Neural progenitor cell (in vitro differentiated cells): Measurements from ENCODE around the gene CNOT3. TPM values are rescaled to one million over a fixed set of nuclear protein-coding genes. Genes with fewer than 3 reads are reported as not detected.

ENCODE experiments used
- DNase-seq: peaks from one replicate; pipeline ENCODE4 v3.0.0-alpha.2; 2016; ENCODE audit warnings: low spot score
- H2AFZ ChIP-seq: fragments of 200-600 bp; sonication (generic); replicated peaks from 2 replicates; pipeline ENCODE4 v1.6.1; 2016; ENCODE audit warnings: antibody characterized with exemption
- H3F3A ChIP-seq: fragments of 200-600 bp; sonication (generic); 2 replicates; pipeline ENCODE4 v1.6.1; 2016; ENCODE audit warnings: antibody characterized with exemption, low read depth
- H3K27ac ChIP-seq: fragments of 200-600 bp; sonication (generic); 2 replicates; pipeline ENCODE4 v1.5.1; 2016; ENCODE audit warnings: mild to moderate bottlenecking
- H3K27me3 ChIP-seq: fragments of 200-600 bp; sonication (generic); 2 replicates; pipeline ENCODE4 v1.6.1; 2016; ENCODE audit warnings: mild to moderate bottlenecking, moderate library complexity
- H3K36me3 ChIP-seq: fragments of 200-600 bp; sonication (generic); 2 replicates; pipeline ENCODE4 v1.5.1; 2016
- H3K4me1 ChIP-seq: fragments of 200-600 bp; sonication (generic); 2 replicates; pipeline ENCODE4 v1.6.1; 2016; ENCODE audit warnings: mixed run types
- H3K4me2 ChIP-seq: fragments of 200-600 bp; sonication (generic); 2 replicates; pipeline ENCODE4 v1.6.1; 2016
- H3K4me3 ChIP-seq: fragments of 200-600 bp; sonication (generic); 2 replicates; pipeline ENCODE4 v1.5.1; 2016
- H3K79me2 ChIP-seq: fragments of 200-600 bp; sonication (generic); 2 replicates; pipeline ENCODE4 v1.6.1; 2016; ENCODE audit warnings: low read depth
- H3K9ac ChIP-seq: fragments of 200-600 bp; sonication (generic); 2 replicates; pipeline ENCODE4 v1.6.1; 2016
- H3K9me3 ChIP-seq: fragments of 200-600 bp; sonication (generic); 2 replicates; pipeline ENCODE4 v1.5.1; 2016; ENCODE audit warnings: low read depth
- H4K20me1 ChIP-seq: fragments of 200-600 bp; sonication (generic); 2 replicates; pipeline ENCODE4 v1.6.1; 2016; ENCODE audit warnings: low read depth
- H3K27ac Mint-ChIP-seq: 3 replicates; pipeline ENCODE4 v1.8.0; 2021; ENCODE audit warnings: mixed read lengths
- H3K27me3 Mint-ChIP-seq: 2 replicates; pipeline ENCODE4 v1.8.0; 2022; ENCODE audit warnings: low read depth, mild to moderate bottlenecking, inconsistent platforms, moderate library complexity, mixed read lengths; ENCODE audit not compliant: insufficient read depth
- H3K36me3 Mint-ChIP-seq: 3 replicates; pipeline ENCODE4 v1.8.0; 2021; ENCODE audit warnings: mixed read lengths
- H3K4me1 Mint-ChIP-seq: 3 replicates; pipeline ENCODE4 v1.8.0; 2021; ENCODE audit warnings: mixed read lengths
- H3K4me3 Mint-ChIP-seq: 3 replicates; pipeline ENCODE4 v1.8.0; 2021; ENCODE audit warnings: mild to moderate bottlenecking, moderate library complexity, mixed read lengths
- H3K9me3 Mint-ChIP-seq: 3 replicates; pipeline ENCODE4 v1.8.0; 2020; ENCODE audit warnings: mixed read lengths
- EZH2 ChIP-seq: fragments of 200-600 bp; sonication (generic); IDR thresholded peaks from 2 replicates; pipeline ENCODE4 v1.6.1; 2017; ENCODE audit warnings: antibody characterized with exemption, mild to moderate bottlenecking, moderate library complexity
- EZH2phosphoT487 ChIP-seq: fragments of 200-600 bp; sonication (generic); IDR thresholded peaks from 2 replicates; pipeline ENCODE4 v1.6.1; 2017; ENCODE audit warnings: antibody characterized with exemption
- total RNA-seq: library from RNA; depleted of rRNA; stranded (reverse); fragments of >200 nt; gene quantifications from 2 replicates; pipeline ENCODE4 v1.2.3, GENCODE V29; 2015; ENCODE audit warnings: low replicate concordance
- TF ChIP-seq, protein P1 (sequence below): fragments of 200-600 bp; sonication (generic); IDR thresholded peaks from 2 replicates; pipeline ENCODE4 v1.5.1; 2017; ENCODE audit warnings: antibody characterized with exemption, mild to moderate bottlenecking

CNOT3 gene
- total RNA-seq, 1 donor from 2014 or later, result 29.4 TPM

DNA sequence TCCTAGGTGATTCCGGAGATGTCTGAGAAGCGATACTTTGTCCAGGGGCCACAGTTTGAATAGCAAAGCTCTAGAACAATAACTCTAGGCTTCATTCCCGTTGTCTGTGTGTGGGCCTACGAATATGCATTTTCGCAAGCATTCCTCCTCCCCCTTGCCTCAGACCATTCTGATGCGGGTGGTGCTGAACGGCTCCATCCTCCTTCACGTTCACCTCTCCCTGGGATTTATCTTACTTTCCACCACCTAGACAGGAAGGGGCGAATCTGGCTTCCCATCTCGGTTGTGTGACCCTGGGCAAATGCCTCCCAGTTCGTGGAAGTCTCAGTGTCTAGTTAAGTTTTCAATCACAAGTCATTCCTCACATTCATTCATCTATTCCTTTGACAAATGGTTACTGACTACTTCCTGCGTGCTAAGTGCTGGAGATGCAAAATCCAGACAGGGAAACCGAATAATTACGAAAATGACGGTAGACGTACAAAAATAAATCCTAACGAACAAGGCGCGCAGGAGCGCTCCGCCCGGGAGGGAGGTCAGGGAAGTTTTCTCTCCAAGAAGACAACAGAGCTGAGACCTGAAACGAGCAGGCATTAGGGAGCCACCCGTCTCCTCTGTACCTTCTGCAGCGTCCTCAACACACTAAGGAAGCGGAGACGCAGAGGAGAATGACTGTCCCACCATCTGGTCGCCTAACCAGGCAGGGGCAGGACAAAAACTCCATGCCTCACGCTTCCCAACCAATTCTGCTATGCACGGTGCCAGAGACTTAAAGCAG is 1.3 kb upstream of the CNOT3 start:
- Mint-ChIP-seq H3K4me3 (peak overlapping the region; percentile 96), H3K4me1 (peaks cover 36% of the 10 kb centered on the region), H3K27me3 (peaks cover 13% of the 10 kb centered on the region), H3K27ac (peak overlapping the region; percentile 80), H3K9me3 (no peaks in the 10 kb centered on the region), H3K36me3 (peaks cover 10% of the 10 kb centered on the region)
- Histone ChIP-seq H3F3A (peaks cover 19% of the 10 kb centered on the region), H3K36me3 (no peaks in the 10 kb centered on the region), H3K4me2 (peak overlapping the region; percentile 95), H3K9ac (peak overlapping the region; percentile 49), H3K27ac (no peak overlapping the region), H3K27me3 (peaks cover 4% of the 10 kb centered on the region), H3K4me3 (peak overlapping the region; percentile 62), H3K4me1 (peaks cover 8% of the 10 kb centered on the region), H3K79me2 (peaks cover 36% of the 10 kb centered on the region), H4K20me1 (peaks cover 34% of the 10 kb centered on the region), H3K9me3 (no peaks in the 10 kb centered on the region), H2AFZ (peak overlapping the region; percentile 77)
- peak; percentile 63 for DNase-seq
- TF ChIP-seq, protein P1, sequence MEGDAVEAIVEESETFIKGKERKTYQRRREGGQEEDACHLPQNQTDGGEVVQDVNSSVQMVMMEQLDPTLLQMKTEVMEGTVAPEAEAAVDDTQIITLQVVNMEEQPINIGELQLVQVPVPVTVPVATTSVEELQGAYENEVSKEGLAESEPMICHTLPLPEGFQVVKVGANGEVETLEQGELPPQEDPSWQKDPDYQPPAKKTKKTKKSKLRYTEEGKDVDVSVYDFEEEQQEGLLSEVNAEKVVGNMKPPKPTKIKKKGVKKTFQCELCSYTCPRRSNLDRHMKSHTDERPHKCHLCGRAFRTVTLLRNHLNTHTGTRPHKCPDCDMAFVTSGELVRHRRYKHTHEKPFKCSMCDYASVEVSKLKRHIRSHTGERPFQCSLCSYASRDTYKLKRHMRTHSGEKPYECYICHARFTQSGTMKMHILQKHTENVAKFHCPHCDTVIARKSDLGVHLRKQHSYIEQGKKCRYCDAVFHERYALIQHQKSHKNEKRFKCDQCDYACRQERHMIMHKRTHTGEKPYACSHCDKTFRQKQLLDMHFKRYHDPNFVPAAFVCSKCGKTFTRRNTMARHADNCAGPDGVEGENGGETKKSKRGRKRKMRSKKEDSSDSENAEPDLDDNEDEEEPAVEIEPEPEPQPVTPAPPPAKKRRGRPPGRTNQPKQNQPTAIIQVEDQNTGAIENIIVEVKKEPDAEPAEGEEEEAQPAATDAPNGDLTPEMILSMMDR, result no peak
- TF ChIP-seq EZH2phosphoT487, result no peak
- TF ChIP-seq EZH2, result no peak

DNA sequence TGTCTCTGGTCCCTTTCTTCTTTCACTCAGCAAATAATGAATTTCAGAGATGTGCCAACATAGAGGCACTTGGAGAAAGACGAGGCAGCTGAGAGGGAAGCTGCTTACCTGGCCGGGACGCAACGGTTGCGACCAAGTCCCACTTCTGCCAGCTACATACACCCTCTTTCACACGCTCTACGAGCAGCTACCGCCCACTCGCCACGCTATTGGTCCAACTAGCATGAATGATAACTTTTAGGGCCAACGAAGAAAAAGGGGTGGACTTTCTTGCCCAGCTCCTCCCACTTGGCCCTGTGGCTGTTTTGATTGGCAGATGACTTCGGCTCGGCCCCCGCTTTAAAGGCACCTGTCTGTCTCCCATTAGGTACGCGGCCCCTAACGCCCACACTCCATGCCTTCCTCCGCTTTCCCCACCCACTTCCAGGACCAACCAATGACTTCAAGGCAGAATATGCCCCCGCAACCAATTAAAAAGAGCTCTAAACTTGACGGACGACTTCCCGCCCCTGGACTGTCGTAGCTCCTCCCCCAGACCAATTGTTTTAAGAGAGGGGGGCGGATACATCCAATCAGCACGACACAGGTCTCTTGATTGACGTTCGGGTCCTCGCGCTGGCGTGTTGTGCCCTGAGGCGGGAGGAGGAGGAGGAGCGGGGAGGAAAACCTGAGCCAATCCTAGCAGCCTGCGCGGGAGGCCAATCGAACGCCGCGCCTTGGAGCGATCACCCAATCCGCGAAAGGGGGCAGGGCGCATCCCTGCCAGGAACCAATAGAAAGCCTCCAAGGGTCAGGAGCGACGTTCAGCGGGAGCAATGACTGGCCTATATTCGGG is 481 bp upstream of the CNOT3 start:
- Mint-ChIP-seq H3K27ac (peak overlapping the region; percentile 57), H3K27me3 (peaks cover 13% of the 10 kb centered on the region), H3K4me1 (peaks cover 36% of the 10 kb centered on the region), H3K36me3 (peaks cover 7% of the 10 kb centered on the region), H3K9me3 (no peaks in the 10 kb centered on the region), H3K4me3 (peak overlapping the region; percentile 96)
- Histone ChIP-seq H3K9me3 (no peaks in the 10 kb centered on the region), H3K4me1 (peaks cover 8% of the 10 kb centered on the region), H3F3A (peaks cover 19% of the 10 kb centered on the region), H3K9ac (peak overlapping the region; percentile 100), H4K20me1 (peaks cover 42% of the 10 kb centered on the region), H3K27ac (no peak overlapping the region), H3K4me2 (peak overlapping the region; percentile 95), H3K79me2 (peaks cover 44% of the 10 kb centered on the region), H3K36me3 (no peaks in the 10 kb centered on the region), H2AFZ (peak overlapping the region; percentile 77), H3K27me3 (peaks cover 4% of the 10 kb centered on the region), H3K4me3 (peak overlapping the region; percentile 99)
- TF ChIP-seq EZH2 (no peak), EZH2phosphoT487 (no peak)
- TF ChIP-seq, protein P1, result no peak
- peak; percentile 100 for DNase-seq

DNA sequence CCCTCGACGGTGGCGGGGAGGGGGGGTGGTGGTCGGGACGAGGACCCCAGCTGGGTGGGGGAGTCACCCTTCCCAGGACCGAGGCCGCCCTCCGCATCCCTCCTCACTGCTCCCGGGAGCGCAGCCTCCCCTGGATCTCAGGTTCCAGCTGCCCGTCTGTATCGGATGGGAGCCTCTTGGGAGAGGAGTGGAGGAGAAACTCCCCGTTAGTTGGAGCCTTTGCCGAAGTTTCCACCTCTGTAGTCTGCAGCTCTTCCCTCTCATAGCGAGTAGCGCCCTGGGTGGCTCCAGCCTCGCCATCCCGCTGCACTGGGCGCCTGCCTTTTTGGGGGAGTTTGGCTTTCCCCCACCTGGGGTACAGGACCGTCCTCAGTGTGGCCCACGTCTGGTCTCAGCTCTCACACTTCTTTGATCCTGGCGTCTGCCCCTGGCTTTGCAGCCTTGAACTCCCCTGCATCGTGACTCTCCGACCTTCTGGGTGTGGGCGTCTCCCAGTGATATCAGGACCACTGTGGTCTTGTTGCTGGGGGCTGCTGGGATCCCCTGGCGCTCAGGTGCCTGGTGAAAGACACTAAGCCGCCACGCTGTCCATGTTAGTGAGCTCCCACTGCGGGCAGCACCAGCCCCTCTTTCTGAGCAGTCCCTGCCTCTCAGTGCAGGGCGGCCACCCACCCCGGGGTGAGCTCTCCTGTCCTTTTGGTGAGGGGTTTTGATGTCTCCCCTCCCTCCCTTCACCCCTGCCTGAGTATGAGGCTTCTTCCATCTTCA is 1.1 kb downstream of the CNOT3 start:
- peaks cover 4% of the 10 kb centered on the region for H3K27me3 ChIP-seq
- peak overlapping the region; percentile 100 for H3K9ac ChIP-seq
- Mint-ChIP-seq H3K27ac (peak overlapping the region; percentile 93), H3K27me3 (peaks cover 17% of the 10 kb centered on the region), H3K4me3 (peak overlapping the region; percentile 96), H3K4me1 (peaks cover 36% of the 10 kb centered on the region), H3K36me3 (peaks cover 21% of the 10 kb centered on the region), H3K9me3 (no peaks in the 10 kb centered on the region)
- TF ChIP-seq, protein P1, result no peak
- TF ChIP-seq EZH2phosphoT487 (no peak), EZH2 (no peak)
- H3F3A ChIP-seq, result peaks cover 19% of the 10 kb centered on the region
- no peaks in the 10 kb centered on the region for H3K36me3 ChIP-seq
- no peaks in the 10 kb centered on the region for H3K9me3 ChIP-seq
- DNase-seq, result peak; percentile 28
- H3K27ac ChIP-seq, result no peak overlapping the region
- H2AFZ ChIP-seq, result no peak overlapping the region
- peaks cover 8% of the 10 kb centered on the region for H3K4me1 ChIP-seq
- peaks cover 55% of the 10 kb centered on the region for H3K79me2 ChIP-seq
- peak overlapping the region; percentile 99 for H3K4me3 ChIP-seq
- H4K20me1 ChIP-seq, result peaks cover 57% of the 10 kb centered on the region
- H3K4me2 ChIP-seq, result peak overlapping the region; percentile 98
